Endothelial cell of umbilical vein (primary cell): ENCODE measurements around the gene KCNS3. TPM values are rescaled to one million over a fixed set of nuclear protein-coding genes. Genes with fewer than 3 reads are reported as not detected.

Source experiments
- BruUV-seq: library from RNA; stranded (reverse); fragments of 400-500 nt; replicated peaks from 2 replicates; lab custom pipeline; 2021; lab: Mats Ljungman, UMichigan
- CTCF ChIA-PET: fragments of 300-600, 350-600 bp; sonication (Branson Sonifier 250); formaldehyde crosslinking; loops from one replicate; lab custom pipeline; 2021; ENCODE audit warnings: antibody characterized with exemption, inconsistent platforms; lab: Charles Lee
- POLR2A ChIA-PET: fragments of 300-600, 350-600 bp; sonication (Branson Sonifier 250); formaldehyde crosslinking; loops from one replicate; lab custom pipeline; 2021; ENCODE audit warnings: antibody characterized with exemption, inconsistent platforms; lab: Charles Lee
- DNase-seq: peaks from one replicate; pipeline ENCODE4 v3.0.0-alpha.2; 2011; ENCODE audit warnings: low read depth, low spot score
- FAIRE-seq: peaks from 2 replicates; lab custom pipeline; 2011; peaks lifted over from hg19 to GRCh38; lab: Jason Lieb, UNC
- H2AFZ ChIP-seq: 2 replicates; pipeline ENCODE4 v1.6.0; 2012; ENCODE audit warnings: low read depth, low read length, control low read depth, inconsistent platforms
- H3K27ac ChIP-seq: 2 replicates; pipeline ENCODE4 v1.5.1; 2011; ENCODE audit warnings: low read depth, mild to moderate bottlenecking, control low read depth, low read length, moderate library complexity; ENCODE audit not compliant: insufficient read depth
- H3K27me3 ChIP-seq, 2 experiments: 2 replicates each; pipeline versions ENCODE4 v1.6.0 to v1.6.1; 2011; ENCODE audit warnings: low read length in 2 of 2, mixed read lengths in 1 of 2; ENCODE audit not compliant: control insufficient read depth in 2 of 2, insufficient read depth in 2 of 2
- H3K36me3 ChIP-seq, 2 experiments: 2 replicates in 1 of 2; 3 replicates in 1 of 2; pipeline ENCODE4 v1.5.1; 2011; ENCODE audit warnings: low read length in 2 of 2, mild to moderate bottlenecking in 1 of 2, moderate library complexity in 1 of 2; ENCODE audit not compliant: control insufficient read depth in 2 of 2, insufficient read depth in 2 of 2; ENCODE audit errors: extremely low read depth in 1 of 2
- H3K4me1 ChIP-seq: 3 replicates; pipeline ENCODE4 v1.5.1; 2011; ENCODE audit warnings: mild to moderate bottlenecking, low read length; ENCODE audit not compliant: control insufficient read depth, insufficient read depth; ENCODE audit errors: extremely low read depth
- H3K4me2 ChIP-seq: 2 replicates; pipeline ENCODE4 v1.6.1; 2011; ENCODE audit warnings: low read length, control low read depth, mixed read lengths; ENCODE audit not compliant: insufficient read depth
- H3K4me3 ChIP-seq, 3 experiments: fragments of 200-600 bp in 1 of 3; sonication (generic), shearing (Covaris generic) in 1 of 3; replicated peaks in 1 of 3; 2 replicates each; pipeline ENCODE4 v1.5.1; 2011 to 2016; ENCODE audit warnings: control low read depth in 3 of 3, low read length in 3 of 3, mild to moderate bottlenecking in 2 of 3, inconsistent platforms in 1 of 3, low read depth in 1 of 3, moderate library complexity in 1 of 3; ENCODE audit not compliant: insufficient read depth in 1 of 3
- H3K79me2 ChIP-seq: 2 replicates; pipeline ENCODE4 v1.6.0; 2012; ENCODE audit warnings: low read length, inconsistent platforms; ENCODE audit not compliant: control insufficient read depth, insufficient read depth
- H3K9ac ChIP-seq: replicated peaks from 2 replicates; pipeline ENCODE3; 2011; ENCODE audit warnings: low read length, control low read depth; ENCODE audit not compliant: insufficient read depth; ENCODE audit errors: extremely low read depth
- H3K9me1 ChIP-seq: replicated peaks from 3 replicates; pipeline ENCODE4 v1.6.0; 2011; ENCODE audit warnings: mild to moderate bottlenecking, low read length; ENCODE audit not compliant: control insufficient read depth, insufficient read depth; ENCODE audit errors: extremely low read depth
- H3K9me3 ChIP-seq: replicated peaks from 2 replicates; pipeline ENCODE4 v1.5.1; 2012; ENCODE audit warnings: low read length, inconsistent platforms; ENCODE audit not compliant: control insufficient read depth, insufficient read depth
- H4K20me1 ChIP-seq: replicated peaks from 2 replicates; pipeline ENCODE3; 2011; ENCODE audit warnings: mild to moderate bottlenecking, low read length; ENCODE audit not compliant: control insufficient read depth, insufficient read depth; ENCODE audit errors: extremely low read depth
- CTCF ChIP-seq, 2 donors: IDR thresholded peaks; 1 replicate in 1 of 2; 2 replicates in 1 of 2; pipeline ENCODE4 v1.5.1; 2011; ENCODE audit warnings: low read length in 2 of 2, mild to moderate bottlenecking in 2 of 2, moderate library complexity in 2 of 2, control low read depth in 1 of 2, inconsistent platforms in 1 of 2, low read depth in 1 of 2; ENCODE audit not compliant: insufficient read depth in 1 of 2; ENCODE audit errors: extremely low read depth in 1 of 2
- EZH2 ChIP-seq: IDR thresholded peaks from 2 replicates; pipeline ENCODE4 v1.6.1; 2012; ENCODE audit warnings: borderline replicate concordance, low read depth, mild to moderate bottlenecking, moderate library complexity, low read length, inconsistent platforms; ENCODE audit not compliant: severe bottlenecking
- FOS ChIP-seq: IDR thresholded peaks from 2 replicates; pipeline ENCODE4 v1.6.1; 2011; ENCODE audit warnings: mild to moderate bottlenecking, low read length, moderate library complexity, borderline replicate concordance; ENCODE audit not compliant: insufficient read depth
- GATA2 ChIP-seq: IDR thresholded peaks from 2 replicates; pipeline ENCODE4 v1.7.0; 2011; ENCODE audit warnings: low read depth, mild to moderate bottlenecking, moderate library complexity, mixed read lengths, low read length; ENCODE audit not compliant: insufficient read length, insufficient read depth
- JUN ChIP-seq: IDR thresholded peaks from 2 replicates; pipeline ENCODE4 v1.6.1; 2011; ENCODE audit warnings: borderline replicate concordance, low read depth; ENCODE audit not compliant: insufficient read length, insufficient read depth
- MAX ChIP-seq: IDR thresholded peaks from 2 replicates; pipeline ENCODE4 v1.6.1; 2011; ENCODE audit not compliant: insufficient read depth, insufficient read length
- MYC ChIP-seq: IDR thresholded peaks from one replicate; pipeline ENCODE4 v1.6.1; 2011; ENCODE audit warnings: mild to moderate bottlenecking, low read depth, low read length
- POLR2A ChIP-seq: IDR thresholded peaks from 2 replicates; pipeline ENCODE4 v1.6.1; 2012; ENCODE audit warnings: low read depth, mild to moderate bottlenecking, control low read depth, low read length
- POLR2AphosphoS5 ChIP-seq: IDR thresholded peaks from 2 replicates; pipeline ENCODE4 v1.6.1; 2012; ENCODE audit warnings: low read depth, mild to moderate bottlenecking, control low read depth, low read length, moderate library complexity; ENCODE audit not compliant: insufficient read depth
- dilution Hi-C: fragments of 300-500 bp; cut with MboI; formaldehyde crosslinking; loops from one replicate; pipeline ENCODE4 v1.15.0; 2019; ENCODE audit warnings: low sequenced_read_pairs; ENCODE audit not compliant: extremely low pct_ligation_motif_present
- intact Hi-C: fragments of 100-400 bp; cut with micrococcal nuclease; formaldehyde crosslinking; loops from one replicate; pipeline ENCODE4 v1.10.0; 2022
- polyA plus RNA-seq, 4 experiments: library from polyadenylated mRNA; depleted of rRNA in 3 of 4; stranded (reverse) in 3 of 4; unstranded in 1 of 4; fragments of >200 nt; gene quantifications; 2 replicates each; pipeline versions ENCODE4 v1.2.1 to v1.2.3, GENCODE V29; 2011 to 2012; ENCODE audit warnings: missing spikeins in 1 of 4
- total RNA-seq: library from RNA; stranded (reverse); gene quantifications from 2 replicates; pipeline ENCODE4 v1.2.3, GENCODE V29; 2021

Gene KCNS3
- total and polyA plus RNA-seq, 2 donors (not counting 3 experiments of a cell fraction or from before 2014, with no cell fraction given), result 0.75 to 2.4 TPM

- H3K9me1 ChIP-seq, result no peaks in the 10 kb centered on the region
- ChIA-PET CTCF (no interaction called here), POLR2A (no interaction called here)
- H3K4me3 ChIP-seq, result no peak overlapping the region
- no peaks in the 10 kb centered on the region for H3K9me3 ChIP-seq
- dilution Hi-C loops, result no loop called here
- no peak overlapping the region for H3K27ac ChIP-seq
- DNase-seq, result no peak
- H3K4me2 ChIP-seq, result no peak overlapping the region
- H3K4me1 ChIP-seq, result no peaks in the 10 kb centered on the region
- BruUV-seq, result no TSS peak
- no peaks in the 10 kb centered on the region for H3K36me3 ChIP-seq
- H4K20me1 ChIP-seq, result no peaks in the 10 kb centered on the region
- H3K79me2 ChIP-seq, result no peaks in the 10 kb centered on the region
- intact Hi-C loops, result no loop called here
- FAIRE-seq, result no peak
- no peak overlapping the region for H2AFZ ChIP-seq
- H3K27me3 ChIP-seq, result no peaks in the 10 kb centered on the region
- H3K9ac ChIP-seq, result no peak overlapping the region
- TF ChIP-seq CTCF (IDR thresholded peaks at IDR 0.05; ENCODE audit: extremely low read depth in 1 of 2, insufficient read depth in 1 of 2, low read depth in 1 of 2, low read length in 2 of 2), result no peak
- no peak for TF ChIP-seq POLR2AphosphoS5
- TF ChIP-seq JUN, result no peak
- TF ChIP-seq POLR2A, result no peak
- no peak for TF ChIP-seq EZH2
- TF ChIP-seq GATA2, result no peak
- TF ChIP-seq MAX, result no peak
- no peak for TF ChIP-seq MYC
- no peak for TF ChIP-seq FOS
Observed at GRCh38 chr2:17981936-17982335, 103.5 kb downstream of the KCNS3 start.

Other genes with a start within 250 kb of the KCNS3 start
- gene SMC6, start 124.9 kb upstream of the KCNS3 start, total RNA-seq, result 35.4 and 38.3 TPM in 2 replicates
- gene SMC6, start 124.9 kb upstream of the KCNS3 start, polyA plus RNA-seq, result 6.4 and 7.7 TPM in 2 replicates
- gene GEN1, start 124.5 kb upstream of the KCNS3 start, total RNA-seq, result 20.8 and 29.6 TPM in 2 replicates
- gene GEN1, start 124.5 kb upstream of the KCNS3 start, polyA plus RNA-seq, result 6.9 and 8.1 TPM in 2 replicates
- gene MSGN1, start 62.2 kb upstream of the KCNS3 start, total RNA-seq, result not detected in 2 replicates
- gene MSGN1, start 62.2 kb upstream of the KCNS3 start, polyA plus RNA-seq, result not detected in 2 replicates